RWPE2 (cell line): ENCODE measurements around the gene SHLD2.
"Not testable (repeated sequence)": the region's sequence is repeated elsewhere in the genome, so short reads cannot be mapped to it uniquely, and the experiment has no call there.

Experiments
- ATAC-seq: fragments of 200-7000 bp; cut with Tn5 transposase; 3 replicates; pipeline ENCODE4 v1.9.1; 2021; ENCODE audit warnings: low read depth
- DNase-seq: peaks from one replicate; pipeline ENCODE4 v3.0.0-alpha.2; 2020; ENCODE audit warnings: low spot score
- H3K27ac ChIP-seq: fragments of 450-650 bp; 2 replicates; pipeline ENCODE4 v1.5.1; 2017; ENCODE audit warnings: mild to moderate bottlenecking; ENCODE audit not compliant: poor library complexity, severe bottlenecking
- H3K27me3 ChIP-seq: fragments of 250-450 bp; sonication (Bioruptor Pico); 2 replicates; pipeline ENCODE4 v1.5.1; 2021; ENCODE audit warnings: mild to moderate bottlenecking, moderate library complexity; ENCODE audit not compliant: insufficient read depth, poor library complexity, severe bottlenecking
- H3K36me3 ChIP-seq: fragments of 250-450 bp; sonication (Bioruptor Pico); 2 replicates; pipeline ENCODE4 v1.5.1; 2020; ENCODE audit warnings: low read depth, mild to moderate bottlenecking, moderate library complexity
- H3K4me1 ChIP-seq: fragments of 250-450 bp; sonication (Bioruptor Pico); 2 replicates; pipeline ENCODE4 v1.5.1; 2021; ENCODE audit warnings: mild to moderate bottlenecking, moderate library complexity; ENCODE audit not compliant: insufficient read depth, poor library complexity, severe bottlenecking
- H3K4me3 ChIP-seq: fragments of 250-450 bp; sonication (Bioruptor Pico); 2 replicates; pipeline ENCODE4 v1.5.1; 2021; ENCODE audit warnings: mild to moderate bottlenecking, moderate library complexity; ENCODE audit not compliant: severe bottlenecking
- H3K9me3 ChIP-seq: fragments of 250-450 bp; sonication (Bioruptor Pico); 2 replicates; pipeline ENCODE4 v1.5.1; 2021; ENCODE audit warnings: mild to moderate bottlenecking, moderate library complexity; ENCODE audit not compliant: severe bottlenecking
- CTCF ChIP-seq: fragments of 450-650 bp; IDR thresholded peaks from one replicate; pipeline ENCODE4 v1.5.1; 2017; ENCODE audit warnings: mild to moderate bottlenecking, moderate library complexity; ENCODE audit not compliant: poor library complexity, severe bottlenecking

The SHLD2 gene

DNA sequence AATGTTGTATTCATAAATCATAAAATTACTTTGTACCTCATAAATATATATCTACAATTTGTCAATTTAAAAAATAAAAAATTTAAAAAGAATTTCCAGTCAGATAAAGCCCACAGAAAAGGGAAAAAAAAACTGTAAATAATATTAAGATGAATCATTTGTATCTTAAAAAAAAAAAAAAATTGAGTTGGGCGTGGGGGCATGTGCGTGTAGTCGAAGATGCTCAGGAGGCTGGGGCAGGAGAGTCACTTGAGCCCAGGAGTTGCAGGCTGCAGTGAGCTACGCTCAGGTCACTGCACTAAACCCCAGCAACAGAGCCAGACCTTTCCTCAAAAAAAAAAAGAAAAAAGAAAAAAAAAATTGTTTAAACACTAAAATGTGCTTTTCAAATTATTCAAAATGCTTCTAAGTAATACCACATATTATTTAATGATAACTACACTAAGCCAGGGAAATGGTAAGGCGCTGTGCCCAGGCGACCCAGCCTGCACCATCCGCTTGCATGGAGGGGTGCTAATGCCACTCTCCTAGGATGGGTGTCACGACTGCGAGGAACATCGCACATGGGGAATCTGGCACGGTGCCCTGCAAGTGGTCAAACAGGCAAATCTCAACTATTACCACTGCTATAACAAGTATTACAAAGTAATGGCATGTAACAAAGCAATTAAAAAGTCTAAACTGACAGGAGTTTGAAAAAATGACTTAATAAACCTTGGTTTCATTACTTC, 15.7 kb upstream of the SHLD2 start:
- H3K9me3 ChIP-seq, result no peaks in the 10 kb centered on the region
- H3K36me3 ChIP-seq, result peaks cover 23% of the 10 kb centered on the region
- ATAC-seq (no peak), DNase-seq (no peak)
- no peak overlapping the region for H3K4me3 ChIP-seq
- H3K27me3 ChIP-seq, result no peaks in the 10 kb centered on the region
- peaks cover 28% of the 10 kb centered on the region for H3K4me1 ChIP-seq
- no peak for TF ChIP-seq CTCF
- no peak overlapping the region for H3K27ac ChIP-seq

GRCh38 chr10:87080621-87081020, 14.4 kb upstream of the SHLD2 start:
- not testable (repeated sequence) for ATAC-seq, H3K4me3 ChIP-seq, H3K27me3 ChIP-seq, H3K9me3 ChIP-seq, DNase-seq
- peaks cover 35% of the 10 kb centered on the region for H3K4me1 ChIP-seq
- H3K27ac ChIP-seq, result peak overlapping the region; percentile 81
- H3K36me3 ChIP-seq, result peaks cover 13% of the 10 kb centered on the region

- H3K9me3 ChIP-seq, result not testable (repeated sequence)
- peak overlapping the region; percentile 81 for H3K27ac ChIP-seq
Measured at GRCh38 chr10:87081574-87081973, 13.4 kb upstream of the SHLD2 start.

GRCh38 chr10:87082219-87082618, 12.8 kb upstream of the SHLD2 start:
- H3K9me3 ChIP-seq, H3K36me3 ChIP-seq, H3K27me3 ChIP-seq, DNase-seq, H3K4me3 ChIP-seq: not testable (repeated sequence)
- peaks cover 35% of the 10 kb centered on the region for H3K4me1 ChIP-seq
- peak overlapping the region; percentile 81 for H3K27ac ChIP-seq
- ATAC-seq, result peak; percentile 92

More at GRCh38 chr10:87081574-87081973, 13.4 kb upstream of the SHLD2 start:
- peaks cover 35% of the 10 kb centered on the region for H3K4me1 ChIP-seq
- DNase-seq, H3K27me3 ChIP-seq, ATAC-seq, H3K36me3 ChIP-seq, H3K4me3 ChIP-seq: not testable (repeated sequence)

GRCh38 chr10:87083576-87084290, 11.3 kb upstream of the SHLD2 start:
- H3K4me3 ChIP-seq, H3K9me3 ChIP-seq, DNase-seq, H3K27me3 ChIP-seq, H3K36me3 ChIP-seq: not testable (repeated sequence)
- Histone ChIP-seq H3K27ac (peak overlapping the region; percentile 81), H3K4me1 (peaks cover 35% of the 10 kb centered on the region)
- peak; percentile 29; the same call in 2 of the 3 replicates for ATAC-seq

- Histone ChIP-seq H3K36me3 (peaks cover 13% of the 10 kb centered on the region), H3K4me1 (peaks cover 35% of the 10 kb centered on the region), H3K27ac (peak overlapping the region; percentile 81)
- DNase-seq, H3K9me3 ChIP-seq, H3K27me3 ChIP-seq, H3K4me3 ChIP-seq: not testable (repeated sequence)
- ATAC-seq, result peak; percentile 31
Measured at GRCh38 chr10:87084291-87084782, 10.7 kb upstream of the SHLD2 start.

DNA sequence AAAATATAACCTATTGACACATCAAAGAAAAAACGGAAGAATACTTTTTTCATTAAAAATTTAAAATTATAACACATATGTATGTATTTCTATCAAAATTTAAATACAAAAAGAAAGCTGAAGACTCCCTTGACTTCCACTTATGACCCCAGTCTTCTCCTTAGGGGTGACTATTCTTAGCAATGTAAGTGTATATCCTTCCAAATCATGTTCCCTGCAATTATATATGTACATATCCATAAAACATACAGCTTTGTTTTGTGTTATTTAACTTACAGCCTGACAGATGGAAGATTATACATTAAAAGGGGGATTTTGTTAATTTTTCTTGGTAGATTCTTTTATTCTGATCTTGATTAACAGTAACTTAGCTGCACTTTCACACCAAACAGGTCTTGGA, 9.5 kb upstream of the SHLD2 start:
- ATAC-seq (no peak), DNase-seq (no peak)
- Histone ChIP-seq H3K4me1 (peaks cover 47% of the 10 kb centered on the region), H3K9me3 (no peaks in the 10 kb centered on the region), H3K36me3 (peaks cover 25% of the 10 kb centered on the region), H3K27me3 (no peaks in the 10 kb centered on the region), H3K4me3 (no peak overlapping the region), H3K27ac (peak overlapping the region; percentile 81)
- no peak for TF ChIP-seq CTCF
